GM15510 (cell line): Measurements from ENCODE around the gene IFT172.

Experiments
- POLR2A ChIP-seq: IDR thresholded peaks from 3 replicates; pipeline ENCODE4 v1.6.1; 2011; ENCODE audit warnings: borderline replicate concordance; ENCODE audit not compliant: insufficient read length; ENCODE audit errors: extremely low read depth

The IFT172 gene

GRCh38 chr2:27489498-27490397, at the start of gene IFT172:
Gene IFT172 (minus strand): TSS chr2:27489743. CDS start chr2:27489653, 90 bp downstream.
- peak; percentile 56 for TF ChIP-seq POLR2A

DNA sequence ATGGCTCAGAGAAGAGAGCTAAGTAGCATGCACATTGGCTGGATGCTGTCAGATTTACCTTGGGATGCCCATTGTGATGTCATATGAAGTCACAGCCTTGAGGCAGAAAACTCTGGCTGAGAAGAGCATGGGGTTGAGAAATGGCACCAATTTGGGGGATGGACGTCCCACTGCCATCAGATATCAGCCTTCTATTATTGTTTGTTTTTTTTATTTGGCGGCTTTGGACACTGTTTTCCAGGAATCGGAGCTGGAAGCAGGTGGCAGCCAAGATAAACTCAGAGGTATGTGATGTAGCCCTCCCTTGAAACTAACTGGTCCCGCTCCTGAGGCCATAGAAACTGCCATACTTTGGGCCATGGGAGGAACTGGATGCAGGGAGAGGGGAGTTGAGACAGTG, 47.7 kb upstream of the IFT172 start:
- TF ChIP-seq POLR2A: no peak

GRCh38 chr2:27531983-27532382, 42.4 kb upstream of the IFT172 start:
- TF ChIP-seq POLR2A: no peak

DNA sequence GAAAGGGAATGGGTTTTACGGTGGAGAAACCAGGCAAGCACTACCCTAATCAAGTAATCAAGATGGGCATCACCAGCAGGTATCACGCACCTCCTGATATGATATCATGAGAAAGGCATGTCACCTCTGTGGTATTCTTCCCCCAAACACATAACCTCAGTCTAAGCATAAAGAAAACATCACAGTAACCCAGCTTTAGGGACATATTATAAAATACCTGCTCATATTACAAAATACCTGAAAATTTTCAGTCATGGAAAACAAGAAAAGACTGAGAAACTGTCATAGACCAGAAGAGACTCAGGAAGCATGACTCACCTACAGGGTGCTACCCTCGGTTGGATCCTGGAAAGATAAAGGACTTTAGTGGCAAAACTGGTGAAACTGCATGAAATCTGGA, 37.6 kb upstream of the IFT172 start:
- TF ChIP-seq POLR2A: no peak

GRCh38 chr2:27522400-27522945, 32.9 kb upstream of the IFT172 start:
- TF ChIP-seq POLR2A: no peak

- TF ChIP-seq POLR2A: no peak
Measured at GRCh38 chr2:27520316-27520715, 30.8 kb upstream of the IFT172 start.

DNA sequence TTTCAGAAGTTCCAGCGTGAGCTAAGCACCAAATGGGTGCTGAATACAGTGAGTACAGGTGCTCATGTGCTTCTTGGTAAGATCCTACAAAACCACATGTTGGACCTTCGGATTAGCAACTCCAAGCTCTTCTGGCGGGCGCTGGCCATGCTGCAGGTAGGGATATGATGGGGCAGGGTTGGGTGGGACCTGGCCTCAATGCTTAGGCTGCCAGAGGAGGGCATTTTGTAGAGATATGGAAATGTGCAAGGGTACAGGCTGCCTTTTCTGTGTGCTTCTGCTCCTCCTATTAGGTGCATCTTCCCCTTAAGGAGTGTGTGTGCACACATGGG, 29.2 kb upstream of the IFT172 start:
- no peak for TF ChIP-seq POLR2A

DNA sequence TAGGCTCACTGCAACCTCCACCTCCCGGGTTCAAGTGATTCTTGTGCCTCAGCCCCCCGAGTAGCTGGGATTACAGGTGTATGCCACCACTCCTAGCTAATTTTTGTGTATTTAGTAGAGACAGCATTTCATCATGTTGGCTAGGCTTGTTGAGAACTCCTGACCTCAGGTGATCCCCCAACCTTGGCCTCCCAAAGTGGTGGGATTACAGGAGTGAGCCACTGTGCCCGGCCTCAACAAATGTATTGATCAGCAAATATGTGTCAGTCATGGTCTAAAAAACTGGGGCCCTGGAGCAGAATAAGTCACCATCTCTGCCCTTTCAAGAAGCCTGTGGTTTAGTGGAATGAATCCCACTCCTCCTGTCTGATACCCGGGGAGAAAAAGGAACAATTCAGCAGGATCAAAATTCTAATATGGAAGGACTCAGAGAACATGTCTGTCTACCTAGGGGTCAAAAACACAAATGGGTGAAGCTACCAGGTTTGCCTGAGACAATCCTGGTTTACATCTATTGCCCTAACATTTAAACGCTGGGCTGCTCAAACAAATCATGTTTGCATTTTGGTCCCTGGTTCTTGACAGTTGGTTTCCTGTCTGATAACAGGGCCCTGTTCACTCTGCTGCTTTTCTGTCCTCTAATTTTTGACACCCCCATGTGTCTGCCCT, 28.7 kb upstream of the IFT172 start:
- TF ChIP-seq POLR2A: no peak

DNA sequence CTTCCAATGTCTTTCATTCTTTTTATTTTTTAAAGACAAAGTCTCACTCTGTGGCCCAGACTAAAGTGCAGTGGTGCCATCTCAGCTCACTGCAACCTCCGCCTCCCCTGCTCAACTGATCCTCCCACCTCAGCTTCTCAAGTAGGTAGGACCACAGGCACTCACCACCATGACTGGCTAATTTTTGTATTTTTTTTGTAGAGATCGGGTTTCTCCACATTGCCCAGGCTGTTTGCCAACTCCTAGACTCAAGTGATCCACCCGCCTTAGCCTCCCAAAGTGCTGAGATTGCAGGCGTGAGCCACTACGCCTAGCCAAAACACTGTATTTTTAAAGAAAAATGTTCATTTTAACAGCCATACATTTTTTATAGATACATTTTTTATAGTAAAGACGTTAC, 19.8 kb upstream of the IFT172 start:
- no peak for TF ChIP-seq POLR2A

- TF ChIP-seq POLR2A: no peak
Measured at GRCh38 chr2:27507293-27507692, 17.8 kb upstream of the IFT172 start.

DNA sequence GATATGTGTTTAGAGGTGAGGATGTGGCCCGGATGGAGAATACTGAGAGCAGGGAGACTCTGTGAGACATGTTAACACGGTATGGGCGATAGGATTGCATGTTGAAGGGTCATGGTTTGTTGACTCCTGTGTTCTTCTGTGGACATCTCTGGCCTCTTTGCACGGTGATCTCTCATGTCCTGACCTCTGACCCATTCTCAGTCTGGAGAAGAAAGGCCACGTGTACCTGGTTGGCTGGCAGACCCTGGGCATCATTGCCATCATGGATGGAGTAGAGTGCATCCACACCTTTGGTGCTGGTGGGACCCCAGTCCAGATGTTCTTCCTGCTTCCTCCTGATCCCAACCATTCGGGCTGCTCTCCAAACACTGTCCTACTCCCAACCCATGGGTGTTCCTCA, 17.0 kb upstream of the IFT172 start:
- no peak for TF ChIP-seq POLR2A

GRCh38 chr2:27502142-27502541, 12.6 kb upstream of the IFT172 start:
- TF ChIP-seq POLR2A: no peak

DNA sequence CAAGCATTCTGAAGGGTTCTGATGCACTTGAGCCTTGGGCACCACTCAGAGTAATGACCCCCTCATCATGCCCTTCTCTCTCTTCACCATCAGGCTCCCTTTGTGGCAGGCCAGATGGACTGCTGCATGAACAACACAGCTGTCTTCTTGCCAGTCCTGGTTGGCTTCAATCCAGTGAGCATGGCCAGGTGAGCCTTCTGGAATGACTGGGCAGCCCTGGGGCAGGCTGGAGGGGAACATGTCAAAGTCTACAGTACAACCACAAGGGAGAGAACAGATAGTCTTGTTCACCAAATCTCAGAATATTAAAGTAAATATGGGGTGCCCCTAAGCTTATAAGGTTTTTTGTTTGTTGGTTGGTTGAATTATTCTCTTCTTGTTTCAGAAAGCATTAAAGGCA, 11.5 kb upstream of the IFT172 start:
- TF ChIP-seq POLR2A: no peak

DNA sequence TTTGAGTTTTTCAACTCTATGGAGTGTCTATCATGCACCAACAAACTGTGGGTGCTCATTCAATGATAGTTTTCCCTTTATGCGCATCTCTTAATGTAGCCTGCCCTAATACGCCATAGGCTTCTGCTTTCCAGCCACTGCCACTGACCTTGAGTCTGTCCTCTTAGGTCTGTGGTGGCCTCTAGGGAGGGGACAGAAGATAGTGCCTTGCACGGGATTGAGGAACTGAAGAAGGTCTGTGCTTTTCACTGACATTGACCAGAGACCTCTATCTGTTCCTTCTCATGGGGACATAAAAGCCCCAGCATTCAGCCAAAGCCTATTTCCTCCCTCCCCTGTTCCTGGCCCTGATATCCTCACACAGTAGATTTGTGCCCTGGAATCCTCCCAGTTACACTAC, 9.4 kb upstream of the IFT172 start:
- no peak for TF ChIP-seq POLR2A

- no peak for TF ChIP-seq POLR2A
Measured at GRCh38 chr2:27497288-27497627, 7.7 kb upstream of the IFT172 start.
